SHP77 (cell line): ENCODE measurements around the gene ACACA.

Experiments
- DNase-seq, 2 experiments: peaks; one replicate each; lab custom pipeline; 2025; lab: John Stamatoyannopoulos, UW

Gene ACACA

GRCh38 chr17:37068266-37068665, 338.4 kb downstream of the ACACA start:
- DNase-seq: peak; percentile 53 to 69

DNA sequence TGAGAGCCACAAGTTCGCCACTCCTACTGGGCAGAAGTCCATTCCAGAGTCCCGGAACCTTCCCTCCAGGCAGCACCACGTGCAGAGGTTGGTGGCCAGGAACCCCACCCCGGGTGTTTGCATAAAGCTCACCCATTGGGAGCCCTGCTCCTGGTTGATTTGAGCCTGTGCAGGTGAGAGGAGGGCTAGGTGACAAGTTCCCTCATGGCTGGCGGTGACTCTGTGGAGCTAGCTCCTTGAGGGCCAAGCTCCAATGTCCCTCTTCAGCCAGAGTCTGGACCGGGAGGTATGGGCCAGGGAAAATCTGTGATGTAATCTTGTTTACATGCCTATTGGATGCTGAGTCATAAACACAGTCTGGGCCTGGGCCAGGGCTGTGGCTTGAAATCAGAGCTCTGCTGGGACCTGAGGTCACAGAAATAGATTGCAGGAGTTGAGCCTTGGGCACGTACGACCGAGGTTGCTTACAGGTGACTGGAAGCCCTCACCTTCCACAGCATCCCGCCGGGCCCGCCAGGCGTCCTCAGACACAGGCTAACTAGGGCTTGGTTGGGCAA, 339.0 kb downstream of the ACACA start:
- peak; percentile 21 to 53 for DNase-seq

DNA sequence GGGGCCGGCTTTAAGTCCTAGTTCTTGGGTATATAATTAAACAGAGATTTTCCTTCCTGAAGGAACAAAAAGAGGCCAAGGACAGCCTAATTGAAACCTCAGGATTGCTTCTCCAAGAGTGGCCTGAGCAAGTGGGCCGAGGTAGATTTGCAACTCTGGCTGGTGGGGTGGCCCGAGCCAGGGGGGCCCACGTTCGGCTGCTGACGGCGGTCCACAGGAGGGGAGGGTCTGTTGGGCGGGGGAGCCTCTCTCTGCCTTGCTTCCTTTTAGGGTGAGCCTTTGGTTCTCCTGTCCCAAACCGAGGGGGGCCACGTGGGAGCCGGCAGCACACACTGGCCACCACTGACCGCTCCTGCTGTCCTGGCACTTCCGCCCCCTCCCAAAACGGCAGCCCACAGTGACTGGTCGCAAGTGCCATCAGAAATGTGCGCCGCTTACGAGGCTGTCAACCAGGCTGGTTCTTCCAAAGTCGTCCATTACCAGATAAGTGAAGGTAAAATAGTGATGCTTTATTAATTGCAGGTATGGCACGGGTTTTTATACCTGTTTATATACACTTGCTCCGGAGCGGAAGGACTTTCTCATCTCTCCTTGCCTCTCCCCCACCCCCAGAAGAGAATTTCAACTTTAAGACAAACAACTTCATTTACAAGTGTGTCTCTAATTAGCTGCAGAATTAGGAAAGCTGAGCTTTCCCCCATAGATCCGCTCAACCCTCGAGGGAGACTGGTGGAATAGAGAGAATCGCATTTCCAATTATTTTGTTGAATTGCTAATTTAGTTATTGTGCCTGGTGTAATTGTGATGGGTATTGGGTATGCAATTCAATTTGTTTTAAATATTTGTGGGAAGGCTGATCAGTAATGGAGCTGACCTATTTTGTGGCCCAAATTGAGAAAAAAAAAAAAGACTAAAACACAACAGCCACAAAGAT, 340.0 kb downstream of the ACACA start:
- no peak for DNase-seq

DNA sequence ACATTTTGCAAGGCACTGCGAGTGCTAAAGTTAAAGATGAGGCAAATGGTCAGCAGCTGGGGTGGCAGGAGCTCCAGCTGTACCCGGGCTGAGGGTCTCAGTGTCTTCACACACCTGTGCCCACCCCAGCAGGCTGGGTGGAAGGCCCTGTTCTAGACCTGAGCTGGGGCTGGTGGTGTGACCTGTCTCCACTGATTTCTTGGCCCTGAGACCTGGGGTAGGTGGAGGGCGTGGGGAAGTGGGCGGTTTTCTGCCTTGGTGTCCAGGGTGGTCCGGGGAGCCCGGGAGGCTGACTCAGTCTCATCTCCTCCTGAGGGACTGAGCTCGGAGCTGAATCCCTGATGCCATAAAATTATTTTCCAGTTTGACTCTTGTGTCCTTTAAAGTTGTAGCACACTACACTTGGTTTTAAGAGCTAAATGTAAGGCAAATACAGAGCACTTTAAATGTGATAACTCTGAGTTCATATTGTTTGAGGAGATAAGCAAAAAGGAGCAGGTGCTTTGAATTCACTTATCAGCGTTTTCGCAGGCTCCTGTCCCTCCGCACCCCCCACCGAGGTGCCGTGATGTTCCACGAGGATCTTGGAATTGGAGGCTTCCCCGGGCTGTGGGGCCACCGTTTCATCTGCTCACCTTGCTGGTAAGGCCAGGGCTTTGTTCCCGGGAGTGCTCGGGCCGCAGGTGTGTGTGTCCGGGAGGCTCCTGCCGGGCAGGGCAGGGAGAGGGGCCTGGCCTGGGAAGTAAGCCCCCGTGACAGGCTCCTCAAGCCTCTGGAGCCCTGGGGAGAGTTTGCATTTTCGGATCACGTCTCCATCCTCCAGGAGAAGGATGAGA, 340.9 kb downstream of the ACACA start:
- DNase-seq: no peak

DNA sequence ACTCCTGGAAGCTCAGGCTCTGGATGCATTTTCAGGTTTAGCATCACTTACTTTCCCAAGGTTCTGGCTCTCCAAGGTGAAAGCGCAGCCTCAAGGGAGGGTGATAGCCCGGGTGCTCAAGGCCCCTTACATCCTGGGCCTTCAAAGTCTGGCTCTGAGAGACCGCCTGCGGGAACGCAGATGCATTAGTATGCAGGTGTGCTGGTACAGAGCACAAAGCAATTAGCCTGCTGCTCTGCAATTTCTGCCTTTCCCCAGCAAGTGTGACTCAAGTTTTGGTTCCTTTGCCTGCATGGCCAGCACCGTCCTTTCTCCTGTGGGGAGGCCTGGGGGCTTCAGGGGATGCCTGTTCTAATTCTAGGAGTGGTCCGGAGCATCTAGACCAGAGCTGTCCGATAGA, 341.7 kb downstream of the ACACA start:
- no peak for DNase-seq

GRCh38 chr17:37064206-37064605, 342.4 kb downstream of the ACACA start:
- DNase-seq: no peak

GRCh38 chr17:37062021-37062420, 344.6 kb downstream of the ACACA start:
- no peak for DNase-seq

- no peak for DNase-seq
These were observed 345.7 kb downstream of the ACACA start for GRCh38 chr17:37060928-37061327.

- no peak for DNase-seq
These were observed 346.5 kb downstream of the ACACA start for GRCh38 chr17:37060094-37060493.

GRCh38 chr17:37059493-37059892, 347.1 kb downstream of the ACACA start:
- DNase-seq: no peak

DNA sequence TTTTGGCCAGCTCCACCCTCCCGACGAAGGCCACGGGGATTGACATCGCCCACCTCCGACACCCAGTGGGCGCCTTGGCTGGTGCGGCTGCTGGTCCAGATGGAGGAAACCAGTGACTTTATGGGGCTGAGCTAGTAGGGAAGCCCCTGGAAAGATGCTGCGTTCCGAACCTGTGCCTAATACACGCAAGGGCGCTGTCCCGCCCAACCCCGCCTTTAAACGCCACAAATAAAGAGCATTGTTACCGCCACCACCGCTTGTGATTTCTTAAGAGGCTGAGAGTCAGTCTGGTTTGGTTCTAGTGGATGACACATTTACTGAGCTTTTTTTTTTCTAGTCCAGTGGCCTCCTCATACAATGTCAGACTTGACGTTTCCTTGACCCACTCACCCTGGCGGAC, 350.0 kb downstream of the ACACA start:
- no peak for DNase-seq

GRCh38 chr17:37054894-37055293, 351.7 kb downstream of the ACACA start:
- no peak for DNase-seq

DNA sequence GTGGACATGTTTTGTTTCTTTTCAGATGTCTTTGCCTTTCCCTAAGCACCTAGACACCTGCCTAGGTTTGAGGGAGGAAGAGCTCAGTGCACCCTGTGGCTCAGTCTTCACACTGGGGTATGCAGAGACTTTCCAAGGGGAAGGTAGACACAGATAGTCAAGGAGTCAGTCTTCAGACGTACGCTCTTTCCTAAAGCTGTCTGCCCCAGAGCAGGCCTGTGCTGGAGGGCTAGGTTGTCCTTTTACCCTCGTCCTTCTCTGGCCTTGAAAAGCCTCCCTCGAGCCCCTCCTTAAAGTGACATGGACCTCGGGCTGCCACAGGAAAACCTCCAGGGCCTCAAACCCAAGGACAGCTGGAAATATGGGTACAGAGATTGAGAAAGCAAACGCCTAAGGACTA, 354.2 kb downstream of the ACACA start:
- no peak for DNase-seq

- no peak for DNase-seq
These were observed 354.8 kb downstream of the ACACA start for GRCh38 chr17:37051833-37052232.

- DNase-seq: no peak
These were observed 355.3 kb downstream of the ACACA start for GRCh38 chr17:37051381-37051780.

DNA sequence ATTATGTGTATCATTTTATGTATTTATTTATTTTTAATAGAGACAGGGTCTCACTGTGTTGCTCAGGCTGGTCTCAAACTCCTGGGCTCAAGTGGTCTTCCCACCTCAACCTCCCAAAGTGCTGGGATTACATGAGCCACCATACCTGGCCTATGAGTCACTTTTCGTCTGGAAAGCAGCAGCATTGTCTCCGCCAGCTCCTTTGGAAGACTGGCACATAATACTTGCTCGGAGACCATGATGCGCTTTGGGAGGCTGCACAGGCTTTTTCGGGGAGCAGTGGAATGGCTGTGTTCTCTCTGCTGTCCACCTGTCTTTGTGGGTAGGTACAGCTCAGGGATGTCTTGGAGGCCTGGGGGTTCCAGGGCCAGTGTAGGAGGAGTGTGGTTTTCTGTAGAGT, 355.7 kb downstream of the ACACA start:
- no peak for DNase-seq

- DNase-seq: no peak
These were observed 357.8 kb downstream of the ACACA start for GRCh38 chr17:37048811-37049210.

GRCh38 chr17:37047631-37048104, 359.0 kb downstream of the ACACA start:
- DNase-seq: peak; percentile 73 to 80

DNA sequence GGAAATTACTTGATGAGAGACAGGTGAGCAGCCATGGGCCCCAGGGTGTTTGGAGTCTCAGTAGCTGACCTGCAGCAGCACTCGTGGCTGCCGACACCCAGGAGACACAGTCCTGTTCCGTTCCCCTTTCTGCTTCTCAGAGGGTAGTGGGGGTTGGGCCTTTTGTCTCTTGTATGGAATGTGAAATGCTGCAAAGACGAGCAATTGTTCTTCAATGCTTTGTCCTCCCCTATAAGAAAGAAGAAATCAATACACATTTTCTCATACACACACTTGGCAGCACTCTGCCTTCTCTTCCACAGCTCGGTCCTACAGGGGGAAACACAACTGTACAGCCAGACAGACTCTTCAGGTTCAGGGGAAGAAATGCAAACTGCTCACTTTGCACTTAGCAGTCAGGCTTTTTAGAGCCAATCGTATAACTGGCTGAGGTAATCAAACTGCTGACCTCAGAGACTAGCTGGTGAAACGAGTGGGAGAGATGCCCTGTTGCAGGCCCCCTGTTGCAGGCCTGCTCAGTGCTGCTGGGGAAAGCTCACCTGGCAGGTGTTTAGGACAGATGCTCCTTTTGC, 361.2 kb downstream of the ACACA start:
- no peak for DNase-seq

GRCh38 chr17:37043201-37043600, 363.4 kb downstream of the ACACA start:
- DNase-seq: no peak

- no peak for DNase-seq
These were observed 364.7 kb downstream of the ACACA start for GRCh38 chr17:37041932-37042331.

DNA sequence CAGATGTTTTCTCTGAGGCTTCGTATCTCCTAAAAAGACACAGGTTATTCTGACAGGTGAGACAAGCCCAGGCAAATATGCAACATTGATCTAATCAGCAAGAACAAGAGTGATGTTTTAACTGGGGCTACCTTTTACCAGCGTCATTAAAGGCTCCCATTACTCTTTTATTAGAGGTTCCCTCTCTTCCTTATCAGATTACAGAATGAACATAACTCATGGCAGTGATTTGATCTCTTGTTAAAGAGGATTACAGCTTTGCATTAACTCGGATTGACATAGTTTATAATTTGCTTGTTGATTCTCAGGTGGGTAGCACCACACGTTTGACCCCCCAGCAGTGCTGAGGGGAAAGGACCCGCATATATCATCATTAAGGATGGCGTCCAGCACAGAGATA, 367.4 kb downstream of the ACACA start:
- no peak for DNase-seq
